ENCODE data around the gene RNF157.

DNA sequence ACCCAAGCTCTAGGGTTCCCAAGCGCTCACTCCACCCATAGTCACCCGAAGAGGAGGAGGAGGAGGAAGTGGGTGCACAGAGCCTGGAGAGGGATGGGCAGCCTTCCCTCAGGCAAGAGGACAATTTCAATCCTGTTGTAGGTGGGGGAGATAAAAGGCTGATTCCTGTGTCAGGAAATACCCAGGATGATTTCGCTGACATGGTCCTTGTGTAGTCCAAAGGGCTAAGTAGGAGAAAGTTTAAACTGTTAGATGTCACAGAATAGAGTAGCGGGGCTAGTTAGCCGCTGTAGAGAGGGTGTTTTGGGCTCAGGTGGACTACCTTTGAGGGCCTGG is 135.4 kb downstream of the RNF157 start:
- TF ChIP-seq POLR2A (IDR thresholded peaks at IDR 0.05; ENCODE audit: low read length), result no peak
- TF ChIP-seq GATA1 (IDR thresholded peaks at IDR 0.05; ENCODE audit: low read depth, low read length), result no peak
